H1 (cell line): ENCODE results near the gene DDX1. TPM values are rescaled to one million over a fixed set of nuclear protein-coding genes. Genes with fewer than 3 reads are reported as not detected.

Experiments used
- FOSL1 ChIP-seq: IDR thresholded peaks from 2 replicates; pipeline ENCODE4 v1.6.1; 2011; ENCODE audit warnings: mild to moderate bottlenecking, low read depth, low read length, moderate library complexity; ENCODE audit not compliant: insufficient read depth
- KDM4A ChIP-seq: IDR thresholded peaks from one replicate; pipeline ENCODE4 v1.7.1; 2012; ENCODE audit warnings: low read depth, mild to moderate bottlenecking, moderate library complexity, low read length, inconsistent platforms; ENCODE audit not compliant: severe bottlenecking
- POLR2AphosphoS5 ChIP-seq: IDR thresholded peaks from 2 replicates; pipeline ENCODE4 v1.6.1; 2011; ENCODE audit warnings: low read depth, low read length
- RNF2 ChIP-seq: fragments of 200-900, 300-1000 bp; sonication (generic); IDR thresholded peaks from 2 replicates; pipeline ENCODE4 v1.7.1; 2016; ENCODE audit warnings: borderline replicate concordance, low read depth, mild to moderate bottlenecking, antibody characterized with exemption, low read length; ENCODE audit not compliant: poor library complexity, severe bottlenecking; ENCODE audit errors: missing control alignments
- SP1 ChIP-seq: IDR thresholded peaks from 2 replicates; pipeline ENCODE4 v1.6.1; 2011; ENCODE audit warnings: low read depth, low read length
- SP2 ChIP-seq: IDR thresholded peaks from 2 replicates; pipeline ENCODE4 v1.6.1; 2012; ENCODE audit warnings: mild to moderate bottlenecking, low read length, inconsistent platforms
- TAF7 ChIP-seq: optimal IDR thresholded peaks from 2 replicates; pipeline ENCODE3; 2011; ENCODE audit warnings: low read depth, mild to moderate bottlenecking, inconsistent platforms, low read length, moderate library complexity, borderline replicate concordance
- polyA plus RNA-seq, 7 experiments: library from polyadenylated mRNA; depleted of rRNA in 3 of 7; stranded (reverse) in 5 of 7; unstranded in 2 of 7; fragments of >200 nt in 5 of 7; fragments of 200-250 nt in 2 of 7; gene quantifications; 1 replicate in 5 of 7; 2 replicates in 1 of 7; 4 replicates in 1 of 7; pipeline versions ENCODE4 v1.2.1 to v1.2.3, GENCODE V29; 2011 to 2013; ENCODE audit warnings: missing spikeins in 2 of 7, mixed read lengths in 2 of 7
- total RNA-seq: library from RNA; stranded (reverse); fragmentation: NEBNext Ultra II Directional; extraction: Animal tissue kit (Norgen Biotek cat#: 25700); gene quantifications from 2 replicates; pipeline ENCODE4 v1.2.1, GENCODE V29; 2021

DDX1 gene
- total and polyA plus RNA-seq, 2 of the 8 experiments (the other 6 are each of a cell fraction or from before 2014, with no cell fraction given): 51.1 to 161 TPM

DNA sequence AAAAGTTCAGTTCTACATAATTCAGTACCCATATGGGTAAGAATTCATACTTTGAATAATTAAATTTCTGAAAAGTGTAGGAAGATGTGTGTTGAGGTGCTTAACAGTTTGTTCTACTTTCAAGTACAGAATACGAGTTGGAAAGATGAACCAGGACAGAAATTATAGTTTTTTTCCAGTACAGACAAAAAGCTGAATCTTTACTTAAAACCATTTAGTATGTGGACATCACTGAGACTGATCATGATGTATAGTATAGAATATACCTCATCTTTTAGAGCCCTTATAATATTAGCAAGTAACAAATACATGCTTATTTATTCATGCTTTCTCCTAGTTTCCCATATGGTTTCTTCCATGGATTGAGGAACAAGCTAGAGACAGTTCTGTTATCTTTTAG is 10.0 kb downstream of the DDX1 start (continued):
- no peak for TF ChIP-seq RNF2
- TF ChIP-seq SP1: no peak
- no peak for TF ChIP-seq KDM4A
- no peak for TF ChIP-seq POLR2AphosphoS5
- no peak for TF ChIP-seq FOSL1
- TF ChIP-seq SP2: no peak
- TF ChIP-seq TAF7: no peak
